Measurements from ENCODE around the gene MEIS2.
A peak's percentile ranks its signal among the peaks of the same experiment; 100 is the strongest.

The MEIS2 gene

DNA sequence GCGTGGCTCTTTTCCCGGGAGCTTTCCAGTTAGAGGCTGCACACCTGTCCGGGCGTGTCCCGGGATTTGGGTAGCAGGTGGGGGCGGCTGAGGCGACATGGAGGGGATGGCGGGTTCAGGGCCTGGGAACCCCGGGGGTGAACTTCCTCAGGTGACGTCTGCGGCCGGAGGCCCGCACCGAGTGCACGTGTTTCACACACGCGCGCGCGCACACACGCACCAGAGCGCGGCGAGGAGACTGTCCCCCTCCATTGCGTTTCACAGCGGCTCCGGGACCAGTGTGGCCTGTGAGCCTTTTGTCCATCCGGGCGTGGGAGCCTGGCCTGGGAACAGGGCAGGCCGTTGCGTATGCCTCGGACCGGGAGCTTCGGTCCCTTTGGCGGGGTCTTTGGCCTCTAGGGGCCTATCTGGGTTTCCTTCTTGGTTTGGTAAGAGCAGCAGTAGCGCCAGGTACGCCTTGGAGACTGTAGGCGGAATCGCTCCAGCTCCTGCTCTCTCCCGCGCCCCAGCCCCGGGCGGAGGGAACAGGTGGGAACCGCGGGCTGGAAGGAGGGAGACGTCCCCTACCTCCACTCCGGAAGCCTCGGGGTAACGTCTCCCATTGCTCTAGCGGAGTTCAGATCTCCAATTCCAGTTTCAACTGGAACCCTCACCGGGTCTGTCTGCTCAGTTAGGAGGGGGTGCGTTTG lies 220.0 kb downstream of the MEIS2 start:
- Histone ChIP-seq H3K4me1 (ENCODE audit: insufficient read depth, low read length, severe bottlenecking) (peaks cover 26% of the 10 kb centered on the region), H3K79me2 (ENCODE audit: insufficient read depth, low read length) (no peaks in the 10 kb centered on the region), H3F3A (ENCODE audit: insufficient read depth, low read length) (no peaks in the 10 kb centered on the region), H3K27me3 (ENCODE audit: insufficient read depth, low read length) (no peaks in the 10 kb centered on the region), H3K27ac (ENCODE audit: low read depth, low read length, poor library complexity, severe bottlenecking) (no peak overlapping the region), H3K9ac (ENCODE audit: low read length) (no peak overlapping the region), H3K4me2 (ENCODE audit: low read length) (no peak overlapping the region), H3K9me2 (ENCODE audit: low read depth, low read length) (no peaks in the 10 kb centered on the region), H2AFZ (ENCODE audit: low read length) (no peak overlapping the region), H3K9me3 (ENCODE audit: low read length) (no peaks in the 10 kb centered on the region), H3K4me3 (ENCODE audit: low read depth, low read length, poor library complexity, severe bottlenecking) (no peak overlapping the region), H4K20me1 (ENCODE audit: insufficient read depth, low read length) (no peaks in the 10 kb centered on the region), H3K36me3 (ENCODE audit: insufficient read depth, low read length) (no peaks in the 10 kb centered on the region)
- TF ChIP-seq EZH2 (IDR thresholded peaks at IDR 0.05; ENCODE audit: borderline replicate concordance, low read length): no peak
- TF ChIP-seq, protein P1, sequence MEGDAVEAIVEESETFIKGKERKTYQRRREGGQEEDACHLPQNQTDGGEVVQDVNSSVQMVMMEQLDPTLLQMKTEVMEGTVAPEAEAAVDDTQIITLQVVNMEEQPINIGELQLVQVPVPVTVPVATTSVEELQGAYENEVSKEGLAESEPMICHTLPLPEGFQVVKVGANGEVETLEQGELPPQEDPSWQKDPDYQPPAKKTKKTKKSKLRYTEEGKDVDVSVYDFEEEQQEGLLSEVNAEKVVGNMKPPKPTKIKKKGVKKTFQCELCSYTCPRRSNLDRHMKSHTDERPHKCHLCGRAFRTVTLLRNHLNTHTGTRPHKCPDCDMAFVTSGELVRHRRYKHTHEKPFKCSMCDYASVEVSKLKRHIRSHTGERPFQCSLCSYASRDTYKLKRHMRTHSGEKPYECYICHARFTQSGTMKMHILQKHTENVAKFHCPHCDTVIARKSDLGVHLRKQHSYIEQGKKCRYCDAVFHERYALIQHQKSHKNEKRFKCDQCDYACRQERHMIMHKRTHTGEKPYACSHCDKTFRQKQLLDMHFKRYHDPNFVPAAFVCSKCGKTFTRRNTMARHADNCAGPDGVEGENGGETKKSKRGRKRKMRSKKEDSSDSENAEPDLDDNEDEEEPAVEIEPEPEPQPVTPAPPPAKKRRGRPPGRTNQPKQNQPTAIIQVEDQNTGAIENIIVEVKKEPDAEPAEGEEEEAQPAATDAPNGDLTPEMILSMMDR (IDR thresholded peaks at IDR 0.05; ENCODE audit: low read length): no peak

DNA sequence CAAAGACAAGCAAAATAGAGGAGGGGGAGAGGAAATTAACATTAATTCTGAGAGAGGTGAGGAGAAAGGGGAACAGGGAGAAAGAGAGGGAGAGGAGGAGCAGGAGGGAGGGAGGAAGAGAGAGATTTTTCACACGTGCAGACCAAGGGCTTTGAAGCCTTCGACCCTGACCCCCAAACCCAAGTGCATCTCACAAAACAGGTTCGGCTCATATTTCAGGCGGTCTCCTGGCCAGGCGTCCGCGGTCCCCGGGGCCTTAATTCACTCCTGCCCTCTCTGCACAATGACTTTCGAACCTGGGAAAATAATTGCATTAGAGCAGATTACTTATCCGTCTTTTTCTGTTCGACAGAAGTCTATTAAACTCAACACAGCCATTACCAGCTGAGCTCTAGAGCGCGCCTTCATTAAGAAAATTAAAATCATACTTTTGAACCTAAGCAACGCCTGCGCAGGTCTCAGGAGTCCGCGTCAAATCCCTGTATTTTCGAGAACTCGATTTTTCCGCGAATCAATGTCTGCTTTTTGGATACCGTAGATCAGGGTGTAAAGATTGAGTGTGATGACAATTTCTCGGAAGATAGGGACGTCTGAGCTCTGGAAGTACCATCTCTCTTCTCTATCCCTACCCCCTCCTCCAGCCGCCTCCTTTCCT lies 220.7 kb downstream of the MEIS2 start:
- TF ChIP-seq, protein P1 (IDR thresholded peaks at IDR 0.05; ENCODE audit: low read length): no peak
- TF ChIP-seq EZH2 (IDR thresholded peaks at IDR 0.05; ENCODE audit: borderline replicate concordance, low read length): no peak
- no peaks in the 10 kb centered on the region for H3K9me2 ChIP-seq (ENCODE audit: low read depth, low read length)
- H3K9me3 ChIP-seq (ENCODE audit: low read length): no peaks in the 10 kb centered on the region
- H3K9ac ChIP-seq (ENCODE audit: low read length): no peak overlapping the region
- H3K4me2 ChIP-seq (ENCODE audit: low read length): no peak overlapping the region
- no peaks in the 10 kb centered on the region for H3K27me3 ChIP-seq (ENCODE audit: insufficient read depth, low read length)
- H3K27ac ChIP-seq (ENCODE audit: low read depth, low read length, poor library complexity, severe bottlenecking): no peak overlapping the region
- H2AFZ ChIP-seq (ENCODE audit: low read length): no peak overlapping the region
- H3K36me3 ChIP-seq (ENCODE audit: insufficient read depth, low read length): no peaks in the 10 kb centered on the region
- H3K4me1 ChIP-seq (ENCODE audit: insufficient read depth, low read length, severe bottlenecking): peaks cover 19% of the 10 kb centered on the region
- H3K4me3 ChIP-seq (ENCODE audit: low read depth, low read length, poor library complexity, severe bottlenecking): no peak overlapping the region
- H3F3A ChIP-seq (ENCODE audit: insufficient read depth, low read length): no peaks in the 10 kb centered on the region
- no peaks in the 10 kb centered on the region for H3K79me2 ChIP-seq (ENCODE audit: insufficient read depth, low read length)
- no peaks in the 10 kb centered on the region for H4K20me1 ChIP-seq (ENCODE audit: insufficient read depth, low read length)

DNA sequence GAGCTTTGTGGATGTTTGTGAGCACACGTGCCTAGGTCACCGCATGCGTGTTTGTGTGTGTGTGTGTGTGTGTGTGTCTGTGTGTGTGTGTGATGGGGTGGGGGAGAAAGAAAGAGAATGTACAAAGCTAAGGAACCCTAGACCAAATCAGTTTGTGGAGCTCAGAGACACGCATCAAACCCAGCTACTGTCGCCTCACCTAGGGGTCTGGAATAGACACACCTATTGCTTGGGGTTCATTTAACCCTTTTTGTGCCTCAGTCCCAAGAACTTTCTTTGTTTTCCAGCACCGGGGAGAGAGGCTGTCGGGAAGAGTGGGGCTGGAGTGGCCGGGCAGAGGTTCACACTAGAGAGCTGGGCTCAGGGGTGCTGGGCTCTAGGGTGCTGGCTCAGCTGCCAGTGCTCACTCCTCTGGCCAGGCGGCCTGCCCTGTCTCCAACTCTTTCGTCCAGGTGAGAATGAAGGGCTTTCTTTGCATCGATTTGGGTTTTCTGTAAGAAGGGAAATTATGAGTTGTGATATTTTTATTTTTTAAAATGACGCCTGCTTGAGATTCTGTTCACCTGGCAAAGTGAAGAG lies 221.6 kb downstream of the MEIS2 start:
- H3K4me2 ChIP-seq (ENCODE audit: low read length): peak overlapping the region; percentile 45; the same call in 1 of the 2 replicates
- H3K27ac ChIP-seq (ENCODE audit: low read depth, low read length, poor library complexity, severe bottlenecking): no peak overlapping the region
- H3K4me3 ChIP-seq (ENCODE audit: low read depth, low read length, poor library complexity, severe bottlenecking): peak overlapping the region; percentile 24
- TF ChIP-seq EZH2 (IDR thresholded peaks at IDR 0.05; ENCODE audit: borderline replicate concordance, low read length): no peak
- TF ChIP-seq, protein P1 (IDR thresholded peaks at IDR 0.05; ENCODE audit: low read length): no peak
- H2AFZ ChIP-seq (ENCODE audit: low read length): no peak overlapping the region
- H3K9ac ChIP-seq (ENCODE audit: low read length): no peak overlapping the region; the same call in 1 of the 2 replicates
- H3K9me3 ChIP-seq (ENCODE audit: low read length): no peaks in the 10 kb centered on the region
- no peaks in the 10 kb centered on the region for H4K20me1 ChIP-seq (ENCODE audit: insufficient read depth, low read length)
- H3K79me2 ChIP-seq (ENCODE audit: insufficient read depth, low read length): no peaks in the 10 kb centered on the region
- H3K4me1 ChIP-seq (ENCODE audit: insufficient read depth, low read length, severe bottlenecking): peaks cover 10% of the 10 kb centered on the region
- H3K9me2 ChIP-seq (ENCODE audit: low read depth, low read length): no peaks in the 10 kb centered on the region
- no peaks in the 10 kb centered on the region for H3F3A ChIP-seq (ENCODE audit: insufficient read depth, low read length)
- no peaks in the 10 kb centered on the region for H3K27me3 ChIP-seq (ENCODE audit: insufficient read depth, low read length)
- H3K36me3 ChIP-seq (ENCODE audit: insufficient read depth, low read length): no peaks in the 10 kb centered on the region

All from OCI-LY1 (cell line).